ENCODE measurements around the gene DLG2. TPM values are rescaled to one million over a fixed set of nuclear protein-coding genes. Genes with fewer than 3 reads are reported as not detected.

DLG2 gene
- total RNA-seq, 2 experiments from 2014 or later: 6.9 to 8.2 TPM

- ChIA-PET POLR2A (interaction anchor here (0.7 kb wide), 1 partner anchor 29 kb away, joined by 3 read pairs; no protein-coding TSS in a partner anchor), CTCF (ENCODE audit: unreplicated experiment) (interaction anchor here (0.5 kb wide), 1 partner anchor 30 kb away, joined by 3 read pairs; no protein-coding TSS in a partner anchor)
- no peaks in the 10 kb centered on the region for H3K4me1 ChIP-seq (ENCODE audit: insufficient read depth, low read length, poor library complexity, severe bottlenecking)
- H3K79me2 ChIP-seq (ENCODE audit: insufficient read depth, low read depth, low read length): no peaks in the 10 kb centered on the region
- intact Hi-C loops (cut with micrococcal nuclease; ENCODE audit: unreplicated experiment): no loop called here
- no peak for DNase-seq (ENCODE audit: low spot score)
- no peaks in the 10 kb centered on the region for H4K20me1 ChIP-seq (ENCODE audit: insufficient read depth, low read length)
- H3K4me2 ChIP-seq (ENCODE audit: low read length): no peak overlapping the region
- no peaks in the 10 kb centered on the region for H3K9me3 ChIP-seq (ENCODE audit: low read length)
- no peaks in the 10 kb centered on the region for H3K9me2 ChIP-seq (ENCODE audit: insufficient read depth, low read length)
- no peaks in the 10 kb centered on the region for H3K36me3 ChIP-seq (ENCODE audit: insufficient read depth, low read length)
- BruUV-seq (replicated peaks): no TSS peak
- no peak overlapping the region for H2AFZ ChIP-seq (ENCODE audit: low read length)
- H3K27ac ChIP-seq (ENCODE audit: low read depth, low read length, poor library complexity, severe bottlenecking): no peak overlapping the region
- no peak overlapping the region for H3K4me3 ChIP-seq (ENCODE audit: low read depth, low read length, poor library complexity, severe bottlenecking)
- TF ChIP-seq CTCF (conservative IDR thresholded peaks at IDR 0.05; ENCODE audit: low read length): no peak
Observed at GRCh38 chr11:83751041-83751440, 1876.1 kb downstream of the DLG2 start.

- H3K79me2 ChIP-seq (ENCODE audit: insufficient read depth, low read depth, low read length): no peaks in the 10 kb centered on the region
- no peaks in the 10 kb centered on the region for H3K9me3 ChIP-seq (ENCODE audit: low read length)
- intact Hi-C loops (cut with micrococcal nuclease; ENCODE audit: unreplicated experiment): no loop called here
- H3K4me1 ChIP-seq (ENCODE audit: insufficient read depth, low read length, poor library complexity, severe bottlenecking): no peaks in the 10 kb centered on the region
- no peaks in the 10 kb centered on the region for H3K9me2 ChIP-seq (ENCODE audit: insufficient read depth, low read length)
- DNase-seq (ENCODE audit: low spot score): no peak
- no peaks in the 10 kb centered on the region for H3K36me3 ChIP-seq (ENCODE audit: insufficient read depth, low read length)
- H4K20me1 ChIP-seq (ENCODE audit: insufficient read depth, low read length): no peaks in the 10 kb centered on the region
- no peak overlapping the region for H3K4me3 ChIP-seq (ENCODE audit: low read depth, low read length, poor library complexity, severe bottlenecking)
- H3K4me2 ChIP-seq (ENCODE audit: low read length): no peak overlapping the region
- H3K27ac ChIP-seq (ENCODE audit: low read depth, low read length, poor library complexity, severe bottlenecking): no peak overlapping the region
- no peak overlapping the region for H2AFZ ChIP-seq (ENCODE audit: low read length)
- POLR2A ChIA-PET: interaction anchor here (0.5 kb wide), 1 partner anchor 79 kb away, joined by 4 read pairs; no protein-coding TSS in a partner anchor
- TF ChIP-seq EZH2phosphoT487 (IDR thresholded peaks at IDR 0.05; ENCODE audit: borderline replicate concordance, low read depth, low read length) (no peak), CTCF (conservative IDR thresholded peaks at IDR 0.05; ENCODE audit: low read length) (no peak)
- CTCF ChIA-PET (ENCODE audit: unreplicated experiment): no interaction called here
- no TSS peak for BruUV-seq (replicated peaks)
Observed at GRCh38 chr11:83746921-83747585, 1880.1 kb downstream of the DLG2 start.

GRCh38 chr11:83744620-83745192, 1882.4 kb downstream of the DLG2 start:
- no peak for DNase-seq (ENCODE audit: low spot score)
- Histone ChIP-seq H3K4me3 (ENCODE audit: low read depth, low read length, poor library complexity, severe bottlenecking) (no peak overlapping the region), H2AFZ (ENCODE audit: low read length) (no peak overlapping the region), H3K79me2 (ENCODE audit: insufficient read depth, low read depth, low read length) (no peaks in the 10 kb centered on the region), H3K4me1 (ENCODE audit: insufficient read depth, low read length, poor library complexity, severe bottlenecking) (no peaks in the 10 kb centered on the region), H3K36me3 (ENCODE audit: insufficient read depth, low read length) (no peaks in the 10 kb centered on the region), H3K9me3 (ENCODE audit: low read length) (no peaks in the 10 kb centered on the region), H3K4me2 (ENCODE audit: low read length) (no peak overlapping the region), H4K20me1 (ENCODE audit: insufficient read depth, low read length) (no peaks in the 10 kb centered on the region), H3K9me2 (ENCODE audit: insufficient read depth, low read length) (no peaks in the 10 kb centered on the region), H3K27ac (ENCODE audit: low read depth, low read length, poor library complexity, severe bottlenecking) (no peak overlapping the region)
- CTCF ChIA-PET (ENCODE audit: unreplicated experiment): no interaction called here
- intact Hi-C loops (cut with micrococcal nuclease; ENCODE audit: unreplicated experiment): no loop called here
- no peak for TF ChIP-seq EZH2phosphoT487 (IDR thresholded peaks at IDR 0.05; ENCODE audit: borderline replicate concordance, low read depth, low read length)
- no peak for TF ChIP-seq CTCF (conservative IDR thresholded peaks at IDR 0.05; ENCODE audit: low read length)
- POLR2A ChIA-PET: no interaction called here
- BruUV-seq (replicated peaks): no TSS peak
